ENCODE measurements around the gene PFDN5.
"Not testable (repeated sequence)": the region's sequence is repeated elsewhere in the genome, so short reads cannot be mapped to it uniquely, and the experiment has no call there.

Gene PFDN5

DNA sequence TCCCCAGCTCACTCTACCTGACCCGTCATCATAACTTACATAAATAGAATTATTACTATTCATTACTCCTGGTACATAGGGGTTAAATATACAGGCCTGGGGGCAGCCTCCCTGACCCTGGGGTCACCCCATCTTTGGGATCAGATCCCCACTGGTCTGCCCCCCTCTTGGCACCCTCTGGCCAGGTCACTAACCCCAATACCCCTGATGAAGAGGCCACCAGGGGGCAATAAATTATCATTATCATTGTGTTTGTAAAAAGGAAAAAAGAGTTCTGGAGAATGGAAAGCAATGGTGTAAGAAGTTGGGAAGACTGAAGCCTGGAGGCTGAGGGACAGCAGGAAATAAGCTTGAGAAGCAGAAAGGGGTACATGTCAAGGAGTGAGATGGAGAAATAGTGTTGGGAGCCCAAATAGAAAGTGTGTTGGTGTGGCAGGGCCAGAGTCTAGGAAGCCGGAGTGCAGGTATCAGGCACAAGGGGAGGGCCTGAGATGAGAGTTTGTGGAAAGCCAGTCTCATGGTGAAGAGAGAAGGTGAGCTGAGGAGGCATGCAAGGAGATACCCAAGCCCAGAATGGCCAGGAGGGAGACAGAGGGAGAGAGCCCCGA, 32.2 kb downstream of the PFDN5 start:
- no peak for DNase-seq (ENCODE audit: low read depth, low spot score)

GRCh38 chr12:53328043-53328435, 32.7 kb downstream of the PFDN5 start:
- DNase-seq (ENCODE audit: low read depth, low spot score), result peak; percentile 56

- no peak for DNase-seq (ENCODE audit: low read depth, low spot score)
These were observed 35.3 kb downstream of the PFDN5 start for GRCh38 chr12:53330671-53331070.

- not testable (repeated sequence) for DNase-seq (ENCODE audit: low read depth, low spot score)
These were observed 37.0 kb downstream of the PFDN5 start for GRCh38 chr12:53332339-53332738.

GRCh38 chr12:53332744-53333143, 37.4 kb downstream of the PFDN5 start:
- no peak for DNase-seq (ENCODE audit: low read depth, low spot score)

DNA sequence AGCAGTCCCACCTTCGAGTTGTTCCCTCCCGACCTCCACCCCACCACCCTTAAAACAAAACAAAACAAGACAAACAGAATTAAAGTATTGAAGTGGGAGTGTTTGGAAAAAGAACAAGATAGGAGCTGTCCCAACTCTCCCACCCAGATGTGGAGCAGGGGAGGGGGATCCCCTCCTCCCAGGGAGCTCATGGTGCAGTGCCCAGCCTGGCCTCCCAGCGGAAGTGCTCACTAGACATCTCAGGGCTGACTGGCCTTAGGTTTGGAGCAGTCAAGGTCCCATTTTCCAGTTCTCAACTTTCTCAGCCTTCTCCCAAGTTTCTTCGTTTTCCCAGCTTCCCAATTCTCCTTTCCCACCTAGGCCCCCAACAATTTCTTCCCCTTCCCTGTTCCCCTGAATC, 37.9 kb downstream of the PFDN5 start:
- no peak for DNase-seq (ENCODE audit: low read depth, low spot score)

DNA sequence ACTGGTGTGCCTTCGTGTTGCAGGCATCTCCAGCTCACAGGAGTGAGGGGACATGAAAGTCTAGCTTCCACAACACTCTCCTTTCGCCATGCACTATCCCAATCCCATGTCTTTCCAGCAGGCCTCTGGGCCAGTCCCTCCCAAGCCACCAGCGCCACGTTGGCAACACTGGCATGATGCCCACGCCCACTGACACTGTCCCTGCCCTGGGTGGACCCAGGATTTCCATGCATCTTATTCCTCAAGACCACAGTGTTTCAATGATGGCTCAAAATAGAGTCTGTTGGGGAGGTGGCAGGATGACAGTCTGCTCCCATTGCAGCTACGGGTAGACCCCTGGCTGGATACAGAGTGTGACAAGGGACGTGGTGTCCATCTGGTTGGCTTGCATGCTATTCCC, 38.5 kb downstream of the PFDN5 start:
- DNase-seq (ENCODE audit: low read depth, low spot score), result no peak

GRCh38 chr12:53334822-53335221, 39.5 kb downstream of the PFDN5 start:
- no peak for DNase-seq (ENCODE audit: low read depth, low spot score)

DNA sequence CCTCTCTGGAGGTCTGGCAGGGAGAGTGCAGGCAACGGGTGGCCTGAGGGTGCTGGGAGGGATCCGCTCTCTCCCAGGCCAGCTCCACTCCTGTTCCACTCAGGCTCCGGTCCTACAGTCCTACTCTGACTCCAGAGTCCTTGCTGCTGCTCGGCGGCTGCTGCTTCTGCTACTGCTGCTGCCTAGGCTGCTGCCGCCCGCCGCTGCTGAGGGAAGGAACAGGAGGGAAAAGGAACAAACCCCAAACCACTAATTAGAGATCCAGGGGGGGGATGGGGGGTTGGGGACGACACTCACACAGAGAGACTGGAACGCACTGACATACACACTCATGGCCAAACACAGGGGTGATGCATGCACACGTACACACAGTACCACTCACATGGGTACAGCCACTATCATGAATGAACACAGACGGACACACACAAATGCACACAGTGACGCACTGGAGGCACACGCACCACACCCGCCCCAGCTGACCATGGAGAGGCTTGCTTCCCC, 40.9 kb downstream of the PFDN5 start, which contains the start of gene SP7:
TSS of gene SP7 (minus strand) at position 174 of the 501 bp plus-strand sequence. CDS start 708 bp downstream, outside the sequence.
- peak; percentile 40 for DNase-seq (ENCODE audit: low read depth, low spot score)

- DNase-seq (ENCODE audit: low read depth, low spot score), result peak; percentile 47
These were observed 42.7 kb downstream of the PFDN5 start for GRCh38 chr12:53338017-53338416.

- DNase-seq (ENCODE audit: low read depth, low spot score), result peak; percentile 67
These were observed 43.6 kb downstream of the PFDN5 start for GRCh38 chr12:53338916-53339315.

DNA sequence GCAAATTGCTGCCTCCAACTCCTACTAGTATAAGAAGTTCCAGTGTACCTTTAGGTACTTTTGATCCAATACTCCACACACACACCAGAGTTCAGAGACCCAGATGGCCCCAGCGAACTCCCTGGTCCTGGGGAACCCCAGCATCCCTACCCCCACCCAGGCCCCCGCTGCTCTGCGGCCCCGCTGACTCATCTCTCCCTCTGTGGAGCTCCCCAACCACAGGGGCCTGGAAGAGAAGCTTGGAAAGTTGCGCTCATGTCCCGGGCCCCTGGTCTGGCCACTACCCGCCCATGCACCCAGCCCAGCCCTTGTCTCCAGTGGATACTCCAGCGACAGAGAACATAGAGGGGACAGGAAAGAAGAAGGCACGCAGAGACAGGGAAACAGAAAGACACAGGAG, 45.1 kb downstream of the PFDN5 start:
- DNase-seq (ENCODE audit: low read depth, low spot score), result no peak

GRCh38 chr12:53343449-53343848, 48.1 kb downstream of the PFDN5 start:
- no peak for DNase-seq (ENCODE audit: low read depth, low spot score)

DNA sequence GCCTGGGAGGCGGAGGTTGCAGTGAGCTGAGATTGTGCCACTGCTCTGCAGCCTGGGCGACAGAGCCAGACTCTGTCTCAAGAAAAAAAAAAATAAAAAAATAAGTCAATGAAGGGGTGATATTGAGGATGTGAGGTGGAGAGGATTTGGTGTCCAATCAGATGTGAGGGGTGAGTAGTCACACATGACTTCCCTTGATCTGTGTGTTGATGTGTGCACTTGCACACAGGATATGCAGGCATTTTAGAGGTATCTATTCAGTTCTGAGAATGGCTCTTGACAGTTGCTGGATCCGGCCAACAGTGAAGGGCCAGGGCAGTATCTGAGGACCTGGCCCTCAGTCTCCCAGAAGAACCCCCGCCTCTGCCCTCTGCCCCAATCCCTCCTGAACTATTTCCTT, 48.6 kb downstream of the PFDN5 start:
- no peak for DNase-seq (ENCODE audit: low read depth, low spot score)

- no peak for DNase-seq (ENCODE audit: low read depth, low spot score)
These were observed 49.1 kb downstream of the PFDN5 start for GRCh38 chr12:53344487-53344823.

- peak; percentile 85 for DNase-seq (ENCODE audit: low read depth, low spot score)
These were observed 49.6 kb downstream of the PFDN5 start for GRCh38 chr12:53344824-53345485.

GRCh38 chr12:53345486-53346188, 50.3 kb downstream of the PFDN5 start:
- DNase-seq (ENCODE audit: low read depth, low spot score), result no peak

GRCh38 chr12:53346491-53346890, 51.1 kb downstream of the PFDN5 start:
- no peak for DNase-seq (ENCODE audit: low read depth, low spot score)

- no peak for DNase-seq (ENCODE audit: low read depth, low spot score)
These were observed 52.6 kb downstream of the PFDN5 start for GRCh38 chr12:53347905-53348304.

Data from ELF-1 (cell line).